Measurements from ENCODE around the gene CGNL1.

Gene CGNL1

DNA sequence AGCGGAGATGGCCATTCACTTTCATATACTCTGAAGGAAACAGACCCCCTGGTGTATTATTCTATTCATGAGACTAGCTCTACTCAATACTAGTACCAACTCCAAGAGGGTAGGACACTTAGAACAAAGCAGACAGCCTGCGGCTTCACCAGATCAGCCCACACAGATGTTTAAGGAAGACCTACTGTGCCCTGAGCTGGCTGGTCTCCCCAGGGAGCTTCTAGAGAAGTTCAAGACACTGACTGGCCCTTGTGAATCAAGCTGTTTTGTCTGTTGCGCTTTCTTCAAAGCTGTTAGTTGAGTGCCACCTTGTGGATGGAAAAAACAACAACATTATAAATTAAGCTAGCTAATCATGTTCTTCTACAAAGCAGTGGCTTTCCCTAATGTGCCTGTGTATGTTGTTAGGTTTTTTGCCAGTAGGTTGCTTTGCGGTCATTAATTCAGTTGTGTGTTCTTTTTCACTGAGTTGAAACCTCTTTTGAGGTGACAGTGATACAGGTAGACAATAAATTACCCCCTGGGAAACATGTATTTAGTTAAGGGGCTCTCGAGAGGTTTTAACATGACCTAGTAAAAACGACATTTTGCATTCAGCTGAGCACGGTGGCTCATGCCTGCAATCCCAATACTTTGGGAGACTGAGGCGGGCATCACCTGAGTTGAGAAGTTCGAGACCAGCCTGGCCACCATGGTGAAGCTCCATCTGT, 151.2 kb downstream of the CGNL1 start:
- DNase-seq = peak; percentile 46

GRCh38 chr15:57528940-57529565, 152.7 kb downstream of the CGNL1 start:
- no peak for DNase-seq

DNA sequence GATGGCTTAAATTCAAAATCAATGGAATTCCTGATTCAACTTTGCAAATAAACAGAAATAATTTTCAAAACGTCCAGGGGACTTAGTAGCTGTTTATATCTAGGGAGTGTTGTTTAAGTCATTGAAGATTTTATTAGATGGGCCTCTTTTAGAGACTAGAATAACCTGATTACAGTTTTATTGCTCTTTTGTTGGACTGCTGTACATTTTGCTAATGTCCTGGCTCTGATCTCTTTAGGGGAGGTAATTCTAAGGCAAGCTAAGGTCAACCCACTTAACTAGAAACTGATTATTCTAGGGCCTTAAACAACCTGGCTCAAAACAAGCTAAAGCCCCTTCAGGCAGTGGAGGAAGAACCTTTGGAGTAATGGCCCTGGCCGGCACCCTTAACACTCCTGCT, 153.4 kb downstream of the CGNL1 start:
- no peak for DNase-seq

DNA sequence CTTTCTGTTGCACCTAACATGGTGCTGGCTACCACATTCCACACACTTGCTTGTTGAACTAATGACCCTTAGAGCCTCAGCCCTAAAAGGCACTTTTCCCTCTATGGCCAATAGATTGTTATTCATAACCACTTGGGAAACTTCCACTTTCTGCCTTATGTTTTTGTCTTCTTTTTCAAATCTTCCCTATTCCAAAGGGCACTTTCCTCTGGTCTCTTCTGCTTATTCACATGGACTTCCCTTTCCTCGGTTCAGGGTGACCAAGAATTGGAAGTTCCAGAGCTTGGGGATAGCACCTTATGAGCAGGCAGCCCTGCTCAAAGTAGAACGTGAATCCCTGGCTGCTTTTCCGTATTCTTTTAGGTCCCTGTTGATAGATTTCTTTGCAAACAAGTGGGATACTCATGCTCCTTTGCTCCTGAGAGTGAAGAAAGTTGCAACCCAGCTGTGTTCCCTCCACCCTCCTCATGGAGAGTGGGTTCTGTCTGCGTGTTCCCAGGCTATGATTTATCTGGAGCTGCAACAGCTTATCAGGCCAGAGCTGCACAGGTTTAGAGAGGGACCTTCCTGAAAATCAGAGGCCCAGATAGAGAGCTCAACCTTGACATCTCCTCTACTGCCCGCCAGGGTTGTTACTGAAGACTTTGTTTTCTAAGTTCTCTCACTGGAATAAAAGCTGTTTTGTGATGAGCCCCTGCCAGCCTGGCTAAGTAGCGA, 156.6 kb downstream of the CGNL1 start:
- no peak for DNase-seq

DNA sequence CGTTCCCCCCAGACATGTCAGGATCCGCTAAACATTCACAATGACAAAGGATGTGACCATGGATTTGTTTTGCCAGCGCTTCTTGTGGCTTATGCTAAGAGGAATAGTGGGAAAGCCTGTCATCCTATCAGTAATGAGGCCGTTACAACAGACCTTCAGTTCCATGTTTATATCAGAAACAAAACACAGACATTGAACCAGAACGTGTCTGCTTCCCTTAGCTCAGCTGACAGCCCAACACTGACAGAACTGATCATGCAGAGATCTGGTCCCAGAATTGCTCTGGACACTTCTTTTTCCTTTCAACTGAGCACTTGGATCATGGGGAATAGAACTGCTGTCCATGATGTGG, 157.1 kb downstream of the CGNL1 start:
- DNase-seq = no peak

DNA sequence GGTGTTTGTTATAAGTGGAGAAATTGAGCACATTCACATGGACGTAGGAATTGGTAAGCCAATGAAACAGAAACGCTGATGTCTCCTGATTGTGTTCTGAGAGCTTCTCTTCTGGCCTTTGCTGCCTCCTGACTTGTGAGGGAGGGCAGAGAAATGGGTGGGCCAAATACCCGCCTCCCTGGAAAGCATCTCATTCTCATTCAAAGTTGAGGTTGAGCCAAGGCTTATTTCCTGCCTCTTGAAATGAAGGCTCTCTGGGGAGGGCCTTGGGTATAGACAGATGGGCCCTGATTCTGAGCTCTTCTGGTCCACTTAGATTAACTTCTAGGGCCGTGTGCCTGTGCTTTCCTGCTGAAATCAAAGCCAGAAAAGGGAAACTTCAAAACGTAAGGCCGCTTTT, 158.0 kb downstream of the CGNL1 start:
- DNase-seq = no peak

GRCh38 chr15:57537072-57537471, 160.8 kb downstream of the CGNL1 start:
- no peak for DNase-seq

GRCh38 chr15:57537488-57538264, 161.4 kb downstream of the CGNL1 start:
- DNase-seq = no peak

- DNase-seq = no peak
These were observed 161.9 kb downstream of the CGNL1 start for GRCh38 chr15:57538265-57538529.

DNA sequence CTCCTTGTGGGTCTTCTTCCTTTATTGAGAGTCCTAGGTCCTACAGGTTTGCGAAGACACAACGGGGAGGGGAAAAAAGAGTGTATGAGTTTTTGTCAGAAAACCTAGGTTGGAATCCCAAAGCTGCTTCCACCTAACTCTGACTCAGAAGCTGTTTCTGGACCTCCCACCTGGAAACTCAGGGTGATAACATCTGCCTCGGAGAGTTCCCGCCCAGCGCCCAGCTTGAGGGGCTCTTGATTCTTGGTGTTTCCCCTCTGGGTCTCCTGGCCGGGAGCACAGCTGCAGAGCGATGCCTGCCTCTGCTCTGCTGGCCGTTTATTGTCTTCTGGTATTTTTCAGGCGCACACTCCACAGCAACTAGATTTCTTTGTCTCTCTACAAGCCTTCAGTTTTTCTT, 162.5 kb downstream of the CGNL1 start:
- DNase-seq = no peak

DNA sequence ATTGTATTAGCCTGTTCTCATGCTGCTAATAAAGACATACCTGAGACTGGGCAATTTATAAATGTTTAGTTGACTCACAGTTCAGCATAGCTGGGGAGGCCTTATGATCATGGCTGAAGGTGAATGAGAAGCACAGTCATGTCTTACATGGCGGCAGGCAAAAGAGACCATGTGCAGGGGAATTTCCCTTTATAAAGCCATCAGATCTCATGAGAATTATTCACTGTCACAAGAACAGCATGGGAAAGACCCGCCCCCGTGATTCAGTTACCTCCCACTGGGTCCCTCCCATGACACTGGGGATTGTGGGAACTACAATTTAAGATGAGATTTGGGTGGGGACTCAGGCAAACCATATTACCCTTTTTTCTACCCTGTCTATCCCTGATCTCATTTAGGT, 163.9 kb downstream of the CGNL1 start:
- DNase-seq = no peak

- no peak for DNase-seq
These were observed 164.4 kb downstream of the CGNL1 start for GRCh38 chr15:57540736-57541135.

DNA sequence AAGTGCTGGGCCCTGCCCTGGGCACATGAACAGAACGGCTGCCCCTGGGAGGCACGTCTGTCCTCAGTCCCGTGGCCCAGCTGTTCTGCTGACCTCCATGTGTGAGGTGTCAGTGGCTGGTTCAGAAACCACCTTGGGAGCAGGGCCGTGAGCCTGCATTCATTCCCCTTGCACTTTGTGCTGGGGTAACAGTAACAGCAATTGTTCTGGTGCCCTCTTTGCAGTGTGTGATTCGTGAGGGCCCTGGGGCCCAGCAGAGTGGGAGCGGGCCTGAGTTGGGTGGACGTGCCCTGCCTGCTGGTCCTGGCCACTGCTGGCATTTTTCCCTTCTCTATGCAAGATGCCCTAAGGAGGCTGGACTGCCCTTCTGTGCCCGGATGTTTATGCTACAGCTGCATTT, 165.0 kb downstream of the CGNL1 start:
- DNase-seq = no peak

DNA sequence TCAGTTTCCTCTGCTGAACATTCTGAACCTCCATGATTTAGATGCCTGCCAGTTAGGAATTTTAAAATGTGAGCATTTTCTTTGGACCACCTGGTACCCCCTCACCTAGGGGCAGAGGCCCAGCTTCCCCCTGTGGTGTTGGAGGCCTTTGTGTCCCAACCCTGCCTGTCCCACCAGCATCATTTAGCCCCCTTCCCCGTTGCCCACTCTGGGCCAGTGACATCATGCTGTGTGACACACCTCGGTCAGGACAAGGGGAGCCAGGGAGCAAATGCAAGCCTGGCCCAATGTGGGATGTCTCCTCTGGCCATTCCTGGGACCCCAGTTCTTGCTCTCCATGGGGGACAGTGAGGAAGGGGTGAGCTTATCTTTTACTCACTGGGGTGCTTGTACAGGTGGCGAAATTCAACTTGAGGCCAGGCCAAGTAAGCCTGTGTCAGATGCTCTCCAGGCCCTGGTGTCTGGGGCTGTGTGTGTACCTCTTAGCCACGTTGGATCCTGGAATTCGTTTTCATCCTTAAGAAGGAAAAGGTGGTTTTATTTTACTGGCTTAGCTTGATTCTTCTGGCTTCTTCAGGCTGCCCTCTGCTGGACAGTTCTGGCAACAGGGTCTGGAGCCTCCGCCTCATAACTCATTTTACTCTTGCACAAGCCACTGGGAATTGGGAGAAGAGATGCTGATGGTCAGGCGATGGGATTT, 165.7 kb downstream of the CGNL1 start:
- no peak for DNase-seq

GRCh38 chr15:57542505-57542817, 166.2 kb downstream of the CGNL1 start:
- no peak for DNase-seq

- DNase-seq = no peak
These were observed 168.7 kb downstream of the CGNL1 start for GRCh38 chr15:57544848-57545480.

GRCh38 chr15:57545995-57546394, 169.7 kb downstream of the CGNL1 start:
- no peak for DNase-seq

- no peak for DNase-seq
These were observed 171.0 kb downstream of the CGNL1 start for GRCh38 chr15:57547243-57547755.

DNA sequence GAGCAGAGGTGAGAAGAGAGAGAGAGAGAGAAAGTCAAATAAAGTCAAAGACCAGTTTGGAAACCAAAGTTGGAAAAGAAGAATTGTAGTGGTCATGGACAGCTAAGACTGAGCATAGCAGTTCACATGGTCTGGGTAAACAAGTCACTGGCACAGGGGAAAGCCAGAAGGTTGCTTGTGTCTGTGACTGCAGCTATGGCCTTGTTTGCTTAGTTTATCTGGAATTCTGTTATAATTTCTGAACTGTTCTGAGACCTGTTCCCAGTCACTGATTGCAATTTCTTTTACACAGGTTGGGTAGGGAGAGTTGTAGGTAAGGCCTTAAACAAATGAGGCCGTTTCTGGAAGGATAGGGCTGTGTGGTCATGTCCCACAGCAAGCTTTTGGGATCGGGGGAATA, 172.0 kb downstream of the CGNL1 start:
- DNase-seq = no peak

DNA sequence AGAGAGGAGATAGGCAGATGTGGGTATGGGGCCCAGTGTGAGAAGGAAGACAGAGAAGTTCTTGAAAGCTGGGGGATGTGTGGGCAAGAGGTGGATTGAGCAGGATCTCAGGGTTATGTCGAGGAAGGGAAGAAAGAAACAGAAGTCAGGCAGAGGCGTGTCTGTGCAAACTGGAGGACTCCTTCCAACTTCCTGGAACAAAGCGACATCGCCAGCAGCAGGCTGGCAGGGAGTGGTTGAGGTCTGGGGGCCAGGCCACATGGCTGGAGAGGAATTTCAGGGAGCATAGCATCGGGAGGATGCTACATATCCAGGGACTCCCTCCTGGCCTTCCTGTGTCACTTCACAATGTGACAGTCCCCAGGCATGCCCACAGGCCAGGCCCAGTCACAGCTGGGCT, 172.5 kb downstream of the CGNL1 start:
- no peak for DNase-seq

DNA sequence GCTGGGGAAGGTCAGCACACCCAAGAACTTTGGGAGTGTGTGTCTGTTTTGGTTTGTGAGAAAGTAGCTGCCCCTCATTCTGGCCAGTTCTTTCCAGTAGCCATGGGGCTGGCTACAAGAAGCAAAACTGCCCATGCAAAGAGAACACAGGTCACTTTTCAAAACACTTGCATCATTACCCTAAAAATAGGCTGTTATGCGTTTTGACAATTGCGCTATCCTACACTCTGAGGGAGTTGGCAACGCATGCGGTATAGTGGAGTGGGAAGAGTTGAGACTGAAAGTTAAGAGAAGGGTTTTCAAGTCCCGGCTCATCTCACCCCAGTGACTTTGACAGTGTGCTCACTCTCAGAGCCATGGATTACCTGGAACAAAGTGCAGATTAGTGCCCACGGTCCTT, 173.6 kb downstream of the CGNL1 start:
- no peak for DNase-seq

DNA sequence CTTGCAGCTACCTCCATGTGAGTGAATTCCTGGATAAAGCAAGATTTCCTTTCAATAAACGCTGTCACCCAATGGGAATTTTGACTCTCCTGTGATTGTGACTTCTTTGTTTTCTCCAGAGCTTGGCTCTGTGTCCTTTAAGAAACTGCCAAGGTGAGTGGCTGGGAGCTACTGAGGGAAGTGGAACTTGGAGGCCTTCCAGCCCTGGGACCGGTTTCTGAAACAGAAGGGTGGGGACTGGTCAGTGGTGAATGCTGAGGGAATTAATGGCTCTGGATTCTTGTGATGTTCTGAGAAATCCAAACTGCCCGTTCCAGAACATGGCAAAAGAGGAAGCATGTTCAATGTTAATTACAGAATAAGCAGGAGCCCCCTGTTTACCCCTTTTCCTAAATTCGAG, 174.3 kb downstream of the CGNL1 start:
- DNase-seq = no peak

Measured in NCI-H187 treated with DMSO at 0.1 percent for 48 hours (cell line).